Keratinocyte (primary cell): Measurements from ENCODE around the gene ARHGAP24. TPM values are rescaled to one million over a fixed set of nuclear protein-coding genes. Genes with fewer than 3 reads are reported as not detected.

Experiments used
- DNase-seq: peaks from one replicate; pipeline ENCODE4 v3.0.0-alpha.2; 2011; ENCODE audit warnings: low read depth, missing footprints, low spot score
- FAIRE-seq: peaks from 2 replicates; lab custom pipeline; 2011; peaks lifted over from hg19 to GRCh38; lab: Jason Lieb, UNC
- H2AFZ ChIP-seq: 2 replicates; pipeline ENCODE4 v1.6.0; 2012; ENCODE audit warnings: low read length, control low read depth, inconsistent platforms; ENCODE audit not compliant: control insufficient read depth
- H3K27ac ChIP-seq: 2 replicates; pipeline ENCODE4 v1.5.1; 2011; ENCODE audit warnings: low read length; ENCODE audit not compliant: control insufficient read depth, insufficient read depth
- H3K27me3 ChIP-seq: 3 replicates; pipeline ENCODE4 v1.6.0; 2011; ENCODE audit warnings: low read length; ENCODE audit not compliant: control insufficient read depth, insufficient read depth; ENCODE audit errors: extremely low read depth
- H3K36me3 ChIP-seq, 2 experiments: 2 replicates in 1 of 2; 3 replicates in 1 of 2; pipeline ENCODE4 v1.5.1; 2011; ENCODE audit warnings: low read length in 2 of 2, mild to moderate bottlenecking in 1 of 2; ENCODE audit not compliant: control insufficient read depth in 2 of 2, insufficient read depth in 2 of 2; ENCODE audit errors: extremely low read depth in 1 of 2
- H3K4me1 ChIP-seq: 3 replicates; pipeline ENCODE4 v1.5.1; 2011; ENCODE audit warnings: low read length; ENCODE audit not compliant: control insufficient read depth, insufficient read depth; ENCODE audit errors: extremely low read depth
- H3K4me2 ChIP-seq: 3 replicates; pipeline ENCODE4 v1.6.0; 2011; ENCODE audit warnings: low read depth, low read length; ENCODE audit not compliant: control insufficient read depth, insufficient read depth; ENCODE audit errors: extremely low read depth
- H3K4me3 ChIP-seq, 3 experiments: fragments of 200-600 bp in 1 of 3; sonication (generic) in 1 of 3; 2 replicates in 2 of 3; 3 replicates in 1 of 3; pipeline ENCODE4 v1.5.1; 2011 to 2016; ENCODE audit warnings: low read length in 3 of 3, mild to moderate bottlenecking in 3 of 3, control low read depth in 2 of 3, inconsistent platforms in 1 of 3, low read depth in 1 of 3, mixed read lengths in 1 of 3, mixed run types in 1 of 3, moderate library complexity in 1 of 3; ENCODE audit not compliant: control insufficient read depth in 2 of 3, insufficient read depth in 2 of 3; ENCODE audit errors: extremely low read depth in 1 of 3
- H3K79me2 ChIP-seq: 2 replicates; pipeline ENCODE4 v1.6.0; 2012; ENCODE audit warnings: low read length; ENCODE audit not compliant: control insufficient read depth, insufficient read depth
- H3K9ac ChIP-seq: 3 replicates; pipeline ENCODE4 v1.6.0; 2011; ENCODE audit warnings: low read length; ENCODE audit not compliant: control insufficient read depth, insufficient read depth; ENCODE audit errors: extremely low read depth
- H3K9me1 ChIP-seq: 3 replicates; pipeline ENCODE4 v1.6.0; 2011; ENCODE audit warnings: low read length; ENCODE audit not compliant: control insufficient read depth, insufficient read depth; ENCODE audit errors: extremely low read depth
- H3K9me3 ChIP-seq: 2 replicates; pipeline ENCODE4 v1.5.1; 2012; ENCODE audit warnings: low read depth, low read length; ENCODE audit not compliant: control insufficient read depth
- H4K20me1 ChIP-seq: 3 replicates; pipeline ENCODE4 v1.6.0; 2011; ENCODE audit warnings: low read length; ENCODE audit not compliant: control insufficient read depth, insufficient read depth; ENCODE audit errors: extremely low read depth
- CTCF ChIP-seq, 3 experiments: IDR thresholded peaks in 1 of 3; conservative IDR thresholded peaks in 1 of 3; optimal IDR thresholded peaks in 1 of 3; 2 replicates in 2 of 3; 3 replicates in 1 of 3; pipeline versions ENCODE3 to v1.5.1; 2011; ENCODE audit warnings: low read length in 3 of 3, mild to moderate bottlenecking in 3 of 3, moderate library complexity in 2 of 3, control low read depth in 1 of 3, inconsistent platforms in 1 of 3; ENCODE audit not compliant: insufficient read depth in 2 of 3; ENCODE audit errors: extremely low read depth in 1 of 3
- EZH2 ChIP-seq: IDR thresholded peaks from one replicate; pipeline ENCODE4 v1.6.1; 2012; ENCODE audit warnings: inconsistent platforms, mild to moderate bottlenecking, low read length, moderate library complexity
- dilution Hi-C: fragments of 300-500 bp; cut with MboI; formaldehyde crosslinking; loops from one replicate; pipeline ENCODE4 v1.7.0; 2020; ENCODE audit warnings: low sequenced_read_pairs; ENCODE audit not compliant: extremely low pct_ligation_motif_present
- polyA plus RNA-seq, 5 experiments: library from polyadenylated mRNA; depleted of rRNA in 3 of 5; stranded (reverse) in 3 of 5; stranded (forward) in 1 of 5; unstranded in 1 of 5; fragments of >200 nt; gene quantifications; 1 replicate in 1 of 5; 2 replicates in 3 of 5; 3 replicates in 1 of 5; pipeline versions ENCODE4 v1.2.1 to v1.2.3, GENCODE V29; 2011 to 2012; ENCODE audit warnings: missing spikeins in 2 of 5, low read depth in 1 of 5, low replicate concordance in 1 of 5

ARHGAP24 gene
- polyA plus RNA-seq, 1 donor (not counting 4 experiments of a cell fraction or from before 2014, with no cell fraction given): 0.87 TPM

GRCh38 chr4:85807247-85807950, 332.4 kb downstream of the ARHGAP24 start:
- no peaks in the 10 kb centered on the region for H3K9me1 ChIP-seq
- no peaks in the 10 kb centered on the region for H3K9me3 ChIP-seq
- H3K4me1 ChIP-seq: no peaks in the 10 kb centered on the region
- H3K4me3 ChIP-seq: no peak overlapping the region
- H3K4me2 ChIP-seq: no peak overlapping the region
- no peak overlapping the region for H3K9ac ChIP-seq
- TF ChIP-seq EZH2 (no peak), CTCF (optimal IDR thresholded peaks at IDR 0.05 in 1 of 3, IDR thresholded peaks at IDR 0.05 in 1 of 3, conservative IDR thresholded peaks at IDR 0.05 in 1 of 3; ENCODE audit: extremely low read depth in 1 of 3, insufficient read depth in 2 of 3, low read length in 3 of 3) (no peak)
- no peaks in the 10 kb centered on the region for H3K27me3 ChIP-seq
- H3K79me2 ChIP-seq: no peaks in the 10 kb centered on the region
- no peak for FAIRE-seq
- H3K36me3 ChIP-seq: no peaks in the 10 kb centered on the region
- no peak for DNase-seq
- no peak overlapping the region for H3K27ac ChIP-seq
- dilution Hi-C loops: no loop called here
- no peaks in the 10 kb centered on the region for H4K20me1 ChIP-seq
- no peak overlapping the region for H2AFZ ChIP-seq

DNA sequence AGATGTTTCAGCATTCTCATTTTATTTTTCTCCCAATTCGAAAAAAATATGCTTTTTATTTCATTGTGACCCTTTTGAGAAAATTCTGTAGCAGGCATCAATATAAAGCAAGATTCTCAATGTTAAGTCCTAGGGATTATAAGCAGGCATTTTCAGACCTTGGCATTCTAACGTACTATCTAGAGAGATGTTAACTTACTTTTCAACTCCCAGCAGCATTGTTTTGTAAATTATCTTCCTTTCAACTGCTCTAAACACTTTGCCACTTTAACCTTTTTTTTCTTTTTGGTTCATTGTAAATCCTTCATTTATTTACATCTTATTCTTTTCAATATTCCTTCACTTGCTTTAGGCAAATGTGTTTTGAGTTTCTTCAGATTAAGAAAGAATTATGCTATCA, 333.2 kb downstream of the ARHGAP24 start:
- Histone ChIP-seq H3K4me2 (no peak overlapping the region), H4K20me1 (no peaks in the 10 kb centered on the region), H3K9ac (no peak overlapping the region), H2AFZ (no peak overlapping the region), H3K9me1 (no peaks in the 10 kb centered on the region), H3K79me2 (no peaks in the 10 kb centered on the region), H3K27me3 (no peaks in the 10 kb centered on the region), H3K27ac (no peak overlapping the region), H3K36me3 (no peaks in the 10 kb centered on the region), H3K9me3 (no peaks in the 10 kb centered on the region), H3K4me1 (no peaks in the 10 kb centered on the region), H3K4me3 (no peak overlapping the region)
- FAIRE-seq: no peak
- dilution Hi-C loops: no loop called here
- TF ChIP-seq CTCF (optimal IDR thresholded peaks at IDR 0.05 in 1 of 3, IDR thresholded peaks at IDR 0.05 in 1 of 3, conservative IDR thresholded peaks at IDR 0.05 in 1 of 3; ENCODE audit: extremely low read depth in 1 of 3, insufficient read depth in 2 of 3, low read length in 3 of 3) (no peak), EZH2 (no peak)
- DNase-seq: no peak
